ENCODE results near the gene GNG13. TPM values are rescaled to one million over a fixed set of nuclear protein-coding genes. Genes with fewer than 3 reads are reported as not detected.

Gene GNG13
- total RNA-seq, 2 experiments from 2014 or later = not detected

DNA sequence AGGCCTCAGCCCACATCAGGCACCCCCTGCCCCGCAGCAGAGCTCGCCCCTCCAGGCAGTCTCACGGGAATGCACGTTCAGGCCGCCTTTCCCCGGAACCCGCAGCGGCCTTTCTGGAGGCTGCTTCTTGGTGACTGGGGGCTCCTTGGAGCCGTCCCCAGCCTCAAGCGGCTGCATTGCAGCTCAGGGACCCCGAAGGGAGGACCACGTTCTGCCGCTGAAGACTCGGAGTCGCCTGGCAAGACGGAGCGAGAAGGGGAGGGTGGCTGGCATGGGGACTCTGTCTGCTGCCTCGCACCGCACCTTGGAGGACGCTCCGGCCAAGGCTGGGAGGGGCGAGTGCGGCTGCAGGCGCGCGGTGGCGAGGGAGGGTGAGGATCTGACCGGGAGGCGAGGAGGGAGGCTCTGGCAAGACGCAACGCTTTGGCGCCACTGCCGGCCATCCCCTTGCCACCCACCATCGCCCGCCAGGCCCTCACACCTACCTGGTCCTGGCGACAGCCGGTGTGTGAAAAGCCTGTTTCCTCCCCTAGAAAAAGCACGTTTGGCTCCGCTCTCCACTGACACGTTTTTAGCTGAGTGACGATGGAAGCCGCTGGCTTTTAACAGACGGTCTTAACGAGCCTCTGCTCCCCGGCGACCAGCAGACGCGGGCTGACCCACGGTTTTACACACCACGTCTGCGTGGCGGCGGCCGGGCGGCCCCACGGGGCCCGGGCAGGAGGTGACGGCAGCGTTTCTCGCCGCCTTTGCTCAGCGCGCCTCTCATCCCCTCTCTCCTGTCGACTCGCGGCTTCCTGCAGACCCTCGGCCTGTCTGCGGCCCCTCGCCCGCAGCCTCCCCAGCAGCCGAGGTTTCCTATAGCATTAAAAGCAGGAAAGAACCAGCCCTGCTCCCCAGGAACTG, 16.7 kb upstream of the GNG13 start:
- POLR2A ChIA-PET = no interaction called here
- CTCF ChIA-PET = no interaction called here

DNA sequence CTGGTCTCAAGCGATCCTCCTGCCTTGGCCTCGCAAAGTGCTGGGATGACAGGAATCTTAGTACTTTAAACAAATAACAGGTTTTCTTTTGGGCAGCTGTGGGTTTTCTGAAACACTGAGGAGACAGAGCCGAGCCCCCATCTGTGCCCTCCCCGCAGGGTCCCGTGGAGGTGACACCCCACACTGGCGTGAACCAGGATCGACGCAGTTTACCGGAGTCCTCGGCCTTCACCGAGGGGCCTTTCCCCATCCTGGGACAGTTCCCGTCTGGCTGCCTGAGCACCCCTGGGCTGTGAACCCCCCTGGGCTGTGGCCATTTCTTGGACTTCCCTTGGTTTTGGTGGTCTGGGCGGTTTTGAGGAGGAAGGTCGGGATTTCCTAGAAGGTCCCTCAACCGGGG, 15.3 kb upstream of the GNG13 start:
- POLR2A ChIA-PET = no interaction called here
- CTCF ChIA-PET = no interaction called here

DNA sequence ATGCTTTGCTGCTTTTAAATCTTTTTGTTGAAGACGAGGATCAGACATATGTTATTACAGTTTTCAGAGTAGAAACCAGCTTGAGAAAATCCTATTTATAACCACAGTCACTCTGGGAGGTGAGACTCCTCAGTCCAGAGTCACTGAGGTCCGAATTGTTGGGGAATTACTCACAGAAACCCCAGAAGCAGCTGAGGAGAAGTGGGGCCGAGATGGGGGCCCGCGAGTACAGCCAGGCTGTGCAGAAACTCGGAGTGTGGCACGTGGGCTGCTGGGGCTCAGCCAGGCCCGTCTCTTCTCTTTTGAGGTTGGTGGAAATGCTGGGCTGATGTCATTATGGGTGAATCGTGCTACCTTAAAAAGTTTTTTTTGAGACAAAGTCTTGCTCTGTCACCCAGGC, 14.4 kb upstream of the GNG13 start:
- ChIA-PET CTCF (no interaction called here), POLR2A (no interaction called here)

DNA sequence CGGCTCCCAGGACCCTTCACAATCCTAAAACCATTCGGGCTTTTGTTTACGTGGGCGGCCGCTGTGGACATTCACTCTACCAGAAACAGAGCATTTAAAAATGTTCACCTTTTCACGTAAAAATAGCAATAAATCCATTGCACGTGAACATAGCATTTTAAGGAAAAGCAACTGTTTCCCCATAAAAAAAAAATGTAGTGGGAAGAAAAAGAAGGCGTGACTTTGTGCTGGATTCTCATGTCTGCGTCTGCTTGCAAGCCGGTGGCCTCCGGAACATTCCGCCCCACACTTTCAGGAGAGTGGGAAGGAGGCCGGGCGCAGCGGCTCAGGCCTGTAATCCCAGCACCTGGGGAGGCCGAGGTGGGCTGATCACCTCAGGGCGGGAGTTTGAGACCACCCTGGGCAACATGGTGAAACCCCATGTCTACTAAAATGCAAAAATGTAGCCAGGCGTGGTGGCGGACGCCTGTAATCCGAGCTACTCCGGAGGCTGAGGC, 13.4 kb upstream of the GNG13 start:
- ChIA-PET CTCF (no interaction called here), POLR2A (no interaction called here)

DNA sequence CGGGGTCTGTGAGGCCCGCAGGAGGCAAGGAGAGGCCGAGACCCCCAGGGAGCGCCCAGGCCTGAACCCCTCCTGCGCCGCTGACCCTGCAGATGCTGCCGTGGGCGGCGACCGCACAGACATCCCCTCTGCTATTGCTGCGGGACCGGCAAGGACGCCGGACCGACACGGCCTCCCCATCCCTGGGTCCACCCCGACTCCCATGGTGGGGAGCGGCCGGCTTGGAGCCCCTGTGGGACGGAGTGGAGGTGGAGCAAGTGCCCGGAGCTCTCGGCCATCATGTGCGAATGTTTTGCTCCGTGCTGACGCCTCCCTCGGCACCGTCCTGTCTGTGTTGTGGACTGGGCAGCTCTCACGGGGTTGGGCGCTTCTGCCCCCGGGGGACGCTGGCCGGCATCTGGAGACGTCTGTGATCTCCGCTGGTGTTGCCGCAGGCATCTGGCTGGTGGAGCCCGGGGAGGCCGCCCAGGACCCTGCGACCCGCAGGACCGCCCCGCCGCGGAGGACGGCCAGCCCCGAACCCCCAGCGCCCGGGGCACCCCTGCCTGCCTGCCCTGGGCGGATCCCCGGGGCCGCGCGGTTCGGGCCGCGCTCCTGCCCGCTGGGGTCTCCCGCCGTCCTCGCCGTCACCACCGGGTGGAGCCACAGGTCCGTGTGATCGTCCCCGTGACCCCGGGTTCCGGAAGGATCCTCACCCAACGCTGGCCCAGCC, 12.8 kb upstream of the GNG13 start:
- CTCF ChIA-PET = interaction anchor here (1.5 kb wide), 1 partner anchor 244 kb away, joined by 11 read pairs; no protein-coding TSS in a partner anchor
- POLR2A ChIA-PET = no interaction called here

DNA sequence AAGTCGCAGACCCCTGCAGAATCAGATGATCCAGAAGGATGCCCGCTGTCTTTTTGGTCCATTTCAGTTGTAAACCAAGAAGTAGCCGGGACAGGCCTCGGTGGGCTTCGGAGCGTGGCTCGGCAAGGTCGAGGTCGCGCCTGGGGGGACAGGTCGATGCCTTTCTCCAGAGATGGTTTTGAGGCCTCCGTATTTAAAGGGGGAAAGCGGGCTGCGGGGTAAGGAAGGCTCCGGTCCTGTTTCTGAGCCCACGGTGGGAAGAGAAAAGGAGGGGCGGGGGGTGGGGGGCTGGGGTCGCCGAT, 7.5 kb upstream of the GNG13 start:
- ChIA-PET POLR2A (no interaction called here), CTCF (no interaction called here)

DNA sequence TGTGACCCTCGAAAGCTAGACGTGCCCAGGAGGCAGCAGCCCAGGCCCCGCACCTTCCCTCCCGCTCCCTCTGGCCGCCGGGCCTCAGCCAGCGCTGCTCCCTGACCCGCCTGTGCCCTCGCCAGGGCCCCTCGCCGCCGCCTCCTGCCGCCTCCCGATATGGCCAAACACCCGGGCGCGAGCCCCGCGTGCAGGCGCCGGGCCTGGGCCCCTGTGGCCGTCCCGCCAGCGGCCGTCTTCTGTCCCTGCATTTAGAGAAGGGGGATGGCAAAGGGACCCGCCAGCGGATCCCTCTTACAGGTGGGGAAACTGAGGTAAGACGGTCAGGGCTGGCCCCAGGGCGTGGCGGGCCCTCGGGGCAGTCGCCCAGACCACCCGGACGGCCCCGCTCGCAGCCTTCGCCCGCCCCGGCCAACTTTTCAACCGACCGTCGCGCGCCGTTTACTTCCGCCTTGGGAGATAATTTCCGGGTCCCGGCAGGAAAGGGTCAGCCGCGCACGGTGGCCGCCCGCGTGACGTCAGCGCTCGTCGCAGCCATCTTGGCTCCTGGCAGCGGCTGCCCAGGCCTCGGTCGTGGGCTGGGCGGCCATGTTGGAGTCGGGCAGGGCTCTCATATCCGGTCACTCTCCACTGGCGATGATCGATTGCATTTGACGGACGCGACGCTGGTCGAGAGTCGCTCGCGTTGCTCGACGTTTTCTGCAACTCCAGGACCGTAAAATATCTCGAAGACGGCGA, 7.0 kb upstream of the GNG13 start:
- POLR2A ChIA-PET = interaction anchor here (0.6 kb wide), 1 partner anchor 9 kb away, joined by 3 read pairs; no protein-coding TSS in a partner anchor
- CTCF ChIA-PET = interaction anchor here (0.6 to 0.9 kb wide), 2 partner anchors 21 to 131 kb away, joined by 3 to 4 read pairs; no protein-coding TSS in a partner anchor

DNA sequence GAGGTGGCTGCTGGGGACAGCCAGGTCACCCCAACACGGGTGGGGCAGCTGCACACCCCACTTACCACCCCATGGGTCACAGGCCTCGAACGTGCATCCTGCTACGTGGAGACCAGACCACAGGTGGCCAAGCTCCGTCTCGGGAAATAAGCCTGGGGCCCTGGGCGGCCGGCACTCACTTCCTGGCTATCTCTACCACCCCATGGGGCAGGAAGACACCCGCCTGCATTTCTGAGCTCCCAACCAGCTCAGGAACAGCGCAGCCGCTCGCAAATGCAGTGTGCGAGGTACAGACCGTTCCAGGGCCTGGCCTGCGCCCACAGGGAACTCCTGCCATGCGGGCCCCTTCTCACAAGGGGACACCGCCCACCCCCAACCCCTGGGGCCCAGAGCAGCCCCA, 4.9 kb upstream of the GNG13 start:
- ChIA-PET POLR2A (no interaction called here), CTCF (interaction anchor here (1.2 kb wide), 1 partner anchor 17 kb away, joined by 3 read pairs; the partner anchor contains the start of genes CHTF18 and RPUSD1)

DNA sequence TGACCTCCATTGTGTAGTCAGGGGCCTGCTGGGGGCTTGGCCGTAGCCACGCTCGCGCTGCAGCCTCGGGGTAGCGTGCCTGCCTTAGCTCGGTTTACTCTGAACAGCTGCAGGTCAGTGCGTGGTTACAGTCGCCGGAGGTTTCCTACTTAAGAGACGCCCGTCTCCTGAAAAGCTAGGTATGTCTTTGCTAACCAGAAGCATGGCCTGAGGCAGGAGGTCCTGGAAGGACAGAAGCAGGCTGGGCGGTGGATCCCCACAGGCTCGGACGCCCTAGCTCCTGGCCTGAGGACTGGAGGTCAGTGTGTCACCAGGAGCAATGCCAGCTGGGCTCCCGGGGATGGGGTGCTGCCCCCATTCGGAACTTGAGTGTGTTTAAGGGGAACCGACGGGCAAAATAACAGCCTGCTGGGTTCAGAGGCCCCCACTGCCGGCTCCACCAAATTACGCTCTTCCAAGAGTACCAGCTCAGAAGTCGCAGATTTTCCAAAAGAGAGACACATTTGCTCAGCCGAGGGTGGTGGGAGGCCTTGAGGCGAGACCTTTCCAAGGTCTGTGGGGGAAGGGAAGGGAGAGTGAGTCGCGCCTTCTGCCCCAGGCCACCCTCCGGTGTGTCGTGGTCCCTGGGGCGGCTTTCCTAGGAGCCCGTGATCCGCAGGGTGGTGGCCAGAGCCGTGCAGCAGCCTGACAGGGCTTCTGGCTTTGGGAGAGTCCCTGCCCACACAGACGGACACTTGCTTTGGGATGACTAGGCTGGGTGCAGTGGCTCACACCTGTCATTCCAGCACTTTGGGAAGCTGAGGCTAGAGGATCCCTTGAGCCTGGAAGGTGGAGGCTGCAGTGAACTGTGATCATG, 3.9 kb upstream of the GNG13 start:
- ChIA-PET CTCF (interaction anchor here (0.7 to 1.2 kb wide), 4 partner anchors 16 to 253 kb away, joined by 3 read pairs; partner anchors contain the start of genes CHTF18 and RPUSD1), POLR2A (interaction anchor here (1.1 kb wide), 1 partner anchor 79 kb away, joined by 3 read pairs; no protein-coding TSS in a partner anchor)

DNA sequence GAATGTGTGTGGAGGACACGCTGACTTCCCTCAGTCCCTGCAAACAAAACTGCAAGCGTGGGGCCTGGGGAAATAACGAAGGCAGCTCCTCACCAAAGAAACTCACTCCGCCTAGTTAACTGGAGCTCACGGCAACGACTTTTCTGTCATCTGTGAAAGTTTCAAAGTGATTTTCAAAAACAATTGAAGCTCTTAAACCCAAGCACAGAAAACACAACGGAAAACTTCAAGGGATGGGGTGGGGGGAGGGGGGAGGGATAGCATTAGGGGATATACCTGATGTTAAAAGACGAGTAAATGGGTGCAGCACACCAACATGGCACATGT, 3.2 kb upstream of the GNG13 start:
- ChIA-PET CTCF (interaction anchor here (0.7 to 1.2 kb wide), 4 partner anchors 15 to 254 kb away, joined by 3 read pairs; partner anchors contain the start of genes CHTF18 and RPUSD1), POLR2A (interaction anchor here (0.6 to 1.1 kb wide), 2 partner anchors 78 to 122 kb away, joined by 3 read pairs; no protein-coding TSS in a partner anchor)

DNA sequence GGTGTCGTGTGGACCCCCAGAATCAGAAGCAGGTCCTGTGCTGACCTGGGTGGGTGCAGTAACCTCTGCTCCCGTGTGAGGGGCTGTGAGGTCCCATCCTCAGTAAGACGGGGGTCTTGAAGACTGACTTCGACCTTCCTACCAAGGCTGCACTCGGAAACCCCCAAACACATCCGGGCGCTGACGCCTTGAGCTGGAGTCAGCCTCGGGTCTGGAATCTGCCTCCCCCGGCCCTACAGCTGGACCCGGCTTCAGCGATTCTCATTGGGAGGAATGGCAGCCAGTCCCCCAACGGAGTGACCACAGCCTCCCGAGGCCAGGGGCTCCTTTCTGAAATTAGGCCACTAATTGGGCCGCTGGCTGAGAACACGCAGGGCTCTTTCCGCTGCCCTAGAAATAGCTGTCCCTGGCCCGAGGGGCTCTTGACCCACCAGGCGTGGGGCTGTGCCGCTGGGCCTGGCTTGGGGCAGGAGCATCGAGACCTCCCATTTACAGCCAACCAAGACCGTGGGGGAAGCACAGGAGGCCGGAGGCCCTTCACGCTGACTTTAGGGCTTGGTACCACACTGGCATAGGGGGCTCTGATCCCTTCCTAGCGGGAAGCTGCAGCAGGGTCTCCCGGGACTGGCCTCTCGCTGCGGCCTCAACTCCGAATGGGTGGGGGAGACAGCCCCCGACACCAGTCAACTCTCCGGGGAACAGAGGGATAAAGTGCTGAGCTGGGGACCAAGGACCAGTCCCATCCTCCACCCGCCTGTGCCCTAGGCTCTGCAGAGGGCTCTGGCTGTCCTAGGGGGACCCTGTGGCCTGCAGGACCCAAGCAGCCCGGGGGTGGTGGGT, 2.6 kb upstream of the GNG13 start:
- ChIA-PET POLR2A (interaction anchor here (0.6 to 1.1 kb wide), 3 partner anchors 78 to 178 kb away, joined by 3 read pairs; no protein-coding TSS in a partner anchor), CTCF (interaction anchor here (0.8 to 1.2 kb wide), 3 partner anchors 15 to 91 kb away, joined by 3 read pairs; partner anchors contain the start of genes CHTF18 and RPUSD1)

DNA sequence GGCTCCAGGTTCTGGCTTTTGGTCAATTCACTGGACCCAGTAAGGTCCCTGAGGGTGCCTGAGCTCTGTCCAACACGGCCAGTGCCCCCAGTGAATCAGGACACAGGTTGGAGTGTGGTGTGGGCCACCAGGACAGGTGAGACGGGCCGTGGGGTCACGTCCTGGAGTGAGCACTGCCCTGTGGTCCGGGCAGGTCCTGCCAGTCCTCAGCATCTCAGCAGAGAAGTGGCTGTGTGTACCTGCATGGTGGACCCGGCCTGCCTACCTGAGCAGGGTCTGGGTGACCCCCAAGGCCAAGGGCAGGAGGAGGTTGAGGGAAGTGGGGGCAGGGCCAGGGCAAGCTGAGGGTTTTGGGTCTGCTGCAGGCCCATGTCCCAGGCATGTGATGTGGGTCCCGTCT, 1.9 kb upstream of the GNG13 start:
- ChIA-PET CTCF (interaction anchor here (1.2 kb wide), 1 partner anchor 82 kb away, joined by 3 read pairs; no protein-coding TSS in a partner anchor), POLR2A (no interaction called here)

DNA sequence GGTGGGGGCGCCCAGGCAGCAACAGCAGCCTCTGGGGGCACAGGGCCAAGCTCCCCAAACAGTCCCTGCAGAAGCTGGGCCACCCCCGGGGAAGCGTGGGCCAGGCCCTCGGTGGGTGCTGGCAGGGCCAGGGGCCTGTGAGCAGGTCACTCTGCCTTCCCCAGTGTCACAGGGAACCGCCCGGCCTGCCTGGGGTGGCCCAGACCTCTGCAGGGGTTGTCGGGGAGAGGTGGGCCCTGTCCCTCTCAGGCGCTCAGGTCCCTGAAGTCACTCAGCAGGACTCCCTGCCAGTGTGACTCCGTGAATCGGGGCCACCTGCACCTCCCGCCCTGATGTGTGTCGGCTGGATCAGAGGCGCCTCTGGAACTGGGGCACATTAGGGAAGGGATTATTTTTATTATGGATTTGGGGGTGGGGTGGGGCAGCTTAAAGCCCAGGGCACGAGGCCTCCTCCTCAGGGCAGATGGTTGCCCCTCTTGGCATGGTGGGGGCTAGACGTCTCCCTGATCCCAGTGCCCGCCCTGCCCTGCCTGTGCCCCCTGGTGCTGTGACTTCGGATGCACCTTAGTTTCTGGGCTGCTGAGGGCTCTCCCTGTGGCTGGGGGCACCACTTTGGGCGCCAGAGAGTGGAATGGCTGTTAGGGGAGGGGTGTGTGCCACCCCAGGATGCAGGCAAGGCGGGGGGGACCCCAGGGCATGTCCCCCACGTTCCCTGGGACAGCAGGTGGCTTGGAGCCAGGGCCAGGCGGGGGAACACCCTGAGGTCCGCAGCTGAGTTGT, 1.2 kb upstream of the GNG13 start:
- ChIA-PET CTCF (interaction anchor here (0.8 to 1.2 kb wide), 2 partner anchors 17 to 82 kb away, joined by 3 read pairs; no protein-coding TSS in a partner anchor), POLR2A (interaction anchor here (1.2 to 1.3 kb wide), 2 partner anchors 13 to 65 kb away, joined by 3 to 6 read pairs; partner anchors contain the start of genes CHTF18 and RPUSD1)

DNA sequence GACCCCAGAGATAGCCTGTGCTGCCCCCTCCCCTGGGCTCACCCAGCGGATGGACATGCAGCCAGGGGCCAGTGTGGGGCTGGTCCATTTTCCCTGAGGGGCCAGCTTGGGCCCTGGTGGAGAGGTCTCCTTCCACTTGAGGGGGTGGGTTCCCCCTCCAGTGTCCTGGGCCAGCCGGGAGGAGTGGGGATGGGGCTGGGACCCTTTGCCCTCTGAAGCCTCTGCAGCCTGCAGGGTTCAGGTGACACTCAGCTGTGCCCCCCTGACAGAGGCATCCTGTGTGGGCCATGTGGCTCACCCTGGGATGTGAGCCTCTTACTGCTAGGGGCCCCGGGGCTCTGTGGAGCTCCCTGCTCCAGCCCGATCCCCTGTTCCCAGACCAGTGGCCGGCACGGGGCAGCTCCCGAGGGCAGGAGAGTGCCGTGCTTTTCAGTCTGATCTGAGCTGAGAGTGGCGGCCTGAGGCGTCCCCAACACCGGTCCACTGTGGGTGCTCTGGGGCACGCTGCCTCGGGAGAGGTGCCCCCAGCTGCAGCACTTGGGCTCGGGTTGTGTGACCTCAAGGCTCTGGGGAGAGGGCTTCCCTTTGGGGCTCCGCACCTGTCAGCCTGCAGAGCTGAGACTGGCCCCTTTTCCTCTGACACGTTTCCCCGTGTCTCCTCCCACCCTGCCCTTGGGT, 439 bp upstream of the GNG13 start:
- ChIA-PET POLR2A (interaction anchor here (1.2 to 1.3 kb wide), 2 partner anchors 13 to 65 kb away, joined by 3 to 6 read pairs; partner anchors contain the start of genes CHTF18 and RPUSD1), CTCF (interaction anchor here (0.8 to 1.2 kb wide), 2 partner anchors 16 to 81 kb away, joined by 3 read pairs; no protein-coding TSS in a partner anchor)

DNA sequence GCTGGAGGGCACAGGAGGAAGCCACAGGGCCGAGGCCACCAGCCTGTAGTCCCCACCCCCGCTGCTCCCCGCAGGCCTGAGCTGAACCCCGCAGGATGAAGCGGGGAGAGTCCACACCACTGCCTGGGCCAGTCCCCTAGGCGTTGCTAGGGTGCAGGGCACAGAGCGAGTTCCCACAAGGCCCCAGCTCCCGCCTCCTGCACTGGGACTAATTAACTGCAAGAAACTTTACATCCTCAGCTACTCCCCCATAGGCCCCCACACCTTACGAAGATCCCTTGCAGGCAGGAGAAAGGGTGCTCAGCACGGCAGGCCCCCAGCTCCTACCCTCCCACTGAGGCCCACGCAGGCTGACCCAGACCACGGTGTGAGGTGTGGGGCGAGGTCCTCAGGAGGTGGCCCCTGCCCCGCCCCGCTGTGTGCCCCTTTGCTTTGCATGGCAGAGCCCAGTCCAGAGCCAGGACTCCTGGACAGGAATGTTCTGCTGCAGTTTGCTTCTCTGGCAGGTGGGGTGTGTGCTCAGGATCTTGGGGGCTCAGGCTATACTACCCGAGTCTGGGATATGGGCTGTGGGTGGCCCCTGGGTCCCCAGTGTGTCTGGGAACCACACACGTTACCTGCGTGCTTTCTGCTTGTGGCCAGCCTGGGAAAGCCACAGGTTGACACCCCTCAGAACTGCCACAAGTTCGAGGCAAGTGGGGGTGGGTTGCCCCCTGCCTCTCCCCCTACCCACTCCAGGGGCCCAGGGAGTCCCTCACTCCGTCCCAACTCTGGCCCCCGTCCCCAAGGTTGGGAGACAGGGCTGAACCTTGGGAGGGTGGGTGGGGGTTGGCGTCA, 1.2 kb downstream of the GNG13 start:
- CTCF ChIA-PET = no interaction called here
- POLR2A ChIA-PET = interaction anchor here (0.6 kb wide), 1 partner anchor 8 kb away, joined by 3 read pairs; no protein-coding TSS in a partner anchor
